A549 treated with GW870086 at 1 μM for 4 hours (cell line): Measurements from ENCODE around the gene EHBP1. TPM values are rescaled to one million over a fixed set of nuclear protein-coding genes. Genes with fewer than 3 reads are reported as not detected.

Source experiments
- total RNA-seq: library from RNA; stranded (reverse); fragments of 200-300 nt; extraction: Qiagen RNA extraction; gene quantifications from 5 replicates; pipeline ENCODE4 v1.2.3, GENCODE V29; 2022; ENCODE audit warnings: low read depth

EHBP1 gene
- 34.7 to 42.5 TPM (median 38.6 TPM) in 5 replicates for total RNA-seq

GRCh38 chr2:62705007-62705829, at the start of gene EHBP1:
Gene EHBP1, plus strand, starts transcription at chr2:62705713. Its CDS starts 1,479 bp downstream, at chr2:62707192.

GRCh38 chr2:63050334-63051041, 345.0 kb downstream of the EHBP1 start, which contains the start of gene OTX1:
Gene OTX1, plus strand, starts transcription at chr2:63050830. Its CDS starts 2,161 bp downstream, at chr2:63052991.

Other genes with a start within 250 kb of the EHBP1 start
- 4.3 to 5.2 TPM (median 4.6 TPM) in 5 replicates for gene TMEM17, start 199.5 kb upstream of the EHBP1 start, total RNA-seq